ENCODE measurements around the gene SLC19A1. TPM values are rescaled to one million over a fixed set of nuclear protein-coding genes. Genes with fewer than 3 reads are reported as not detected.

SLC19A1 gene
- total RNA-seq, 1 experiment from 2014 or later, result 8.3 TPM

DNA sequence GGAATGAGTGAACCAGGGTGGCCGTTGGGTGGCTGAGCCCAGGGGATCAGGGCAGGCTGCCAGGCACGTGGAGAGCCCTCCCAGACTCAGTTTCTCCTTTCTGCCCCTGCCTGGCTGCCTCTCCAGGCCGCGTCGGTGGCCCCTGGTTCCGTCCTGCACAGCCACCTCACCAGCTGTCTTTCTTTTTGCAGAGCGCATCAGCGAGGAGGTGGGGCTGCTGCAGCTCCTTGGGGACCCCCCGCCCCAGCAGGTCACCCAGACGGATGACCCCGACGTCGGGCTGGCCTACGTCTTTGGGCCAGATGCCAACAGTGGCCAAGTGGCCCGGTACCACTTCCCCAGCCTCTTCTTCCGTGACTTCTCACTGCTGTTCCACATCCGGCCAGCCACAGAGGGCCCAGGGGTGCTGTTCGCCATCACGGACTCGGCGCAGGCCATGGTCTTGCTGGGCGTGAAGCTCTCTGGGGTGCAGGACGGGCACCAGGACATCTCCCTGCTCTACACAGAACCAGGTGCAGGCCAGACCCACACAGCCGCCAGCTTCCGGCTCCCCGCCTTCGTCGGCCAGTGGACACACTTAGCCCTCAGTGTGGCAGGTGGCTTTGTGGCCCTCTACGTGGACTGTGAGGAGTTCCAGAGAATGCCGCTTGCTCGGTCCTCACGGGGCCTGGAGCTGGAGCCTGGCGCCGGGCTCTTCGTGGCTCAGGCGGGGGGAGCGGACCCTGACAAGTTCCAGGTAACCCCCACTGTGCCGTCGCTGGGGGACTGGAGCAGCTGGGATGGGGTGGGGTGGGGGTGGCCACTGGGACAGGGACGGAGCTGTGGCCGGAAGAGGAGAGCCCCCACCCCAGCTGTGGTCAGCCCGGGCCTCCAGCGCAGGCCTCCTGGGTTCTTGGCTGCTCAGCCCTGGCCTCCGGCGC, 73.9 kb downstream of the SLC19A1 start:
- no peak for DNase-seq (ENCODE audit: low read depth)

DNA sequence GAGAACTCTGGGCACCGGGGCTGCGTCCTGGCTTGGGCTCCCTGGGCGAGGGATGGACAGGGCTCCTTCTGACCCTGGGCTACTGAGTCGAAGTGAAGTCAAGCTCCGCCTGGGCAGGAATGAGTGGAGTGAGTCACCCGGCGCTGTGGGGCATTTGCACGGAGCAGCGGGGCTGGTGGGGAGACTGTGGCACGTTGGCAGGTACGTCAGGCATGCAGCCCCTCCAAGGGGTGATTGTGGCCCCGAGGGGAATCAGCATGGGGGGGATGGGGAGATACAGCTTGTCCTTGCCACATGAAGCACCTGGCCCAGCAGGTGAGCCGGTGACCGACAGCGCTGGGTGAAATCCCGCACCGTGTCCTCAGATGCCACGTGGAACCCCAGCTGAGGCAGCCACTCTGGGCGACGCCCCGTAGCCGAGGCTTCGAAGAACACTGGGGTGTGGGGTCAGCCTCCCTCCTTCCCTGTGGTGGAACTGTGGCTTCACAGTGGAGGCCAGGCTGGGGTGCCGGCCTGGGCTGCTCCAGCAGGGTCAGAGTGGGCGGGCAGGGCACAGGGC, 74.9 kb downstream of the SLC19A1 start:
- DNase-seq (ENCODE audit: low read depth), result peak; percentile 71

DNA sequence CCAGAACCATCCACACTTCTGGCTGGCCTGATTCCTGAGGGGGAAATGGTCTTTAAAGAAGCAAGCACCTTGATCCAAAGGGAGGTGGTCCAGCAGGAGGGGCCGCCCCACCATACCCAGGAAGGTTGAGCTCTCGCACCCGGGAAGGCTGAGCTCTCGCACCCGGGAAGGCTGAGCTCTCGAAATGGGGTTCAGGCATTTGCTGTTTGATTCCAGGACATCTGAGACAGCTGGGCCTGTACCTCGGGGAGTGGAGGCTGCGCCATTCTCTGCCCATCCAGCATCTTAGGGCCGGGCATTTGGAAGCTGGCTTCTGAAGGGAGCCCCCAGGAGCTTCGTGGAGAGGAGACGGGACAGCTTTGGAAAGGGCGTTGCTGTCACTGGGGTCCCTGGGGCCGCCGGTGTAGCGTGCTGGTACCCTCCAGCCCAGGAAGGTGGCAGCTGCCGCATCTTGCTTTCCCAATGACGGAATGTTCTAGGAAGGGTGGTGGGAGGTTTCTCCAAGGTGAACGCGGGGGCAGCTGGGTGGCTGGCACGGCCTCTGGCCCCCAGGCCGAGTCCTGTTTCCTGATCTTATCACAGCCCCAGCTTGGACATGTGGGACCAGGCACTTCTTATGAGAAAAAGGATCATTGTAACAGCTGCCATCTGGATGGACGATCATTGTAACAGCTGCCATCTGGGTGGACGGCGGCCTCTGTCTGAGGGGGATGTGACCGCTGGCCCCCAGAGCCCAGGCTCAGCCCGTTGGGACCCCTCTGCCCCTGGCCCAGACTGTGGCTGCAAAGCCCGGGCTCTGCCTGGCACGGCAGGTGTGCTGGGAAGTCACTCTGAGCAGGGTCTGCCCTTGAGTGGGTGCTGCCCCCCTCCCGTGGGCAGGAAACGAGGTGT, 75.7 kb downstream of the SLC19A1 start:
- DNase-seq (ENCODE audit: low read depth), result peak; percentile 64

DNA sequence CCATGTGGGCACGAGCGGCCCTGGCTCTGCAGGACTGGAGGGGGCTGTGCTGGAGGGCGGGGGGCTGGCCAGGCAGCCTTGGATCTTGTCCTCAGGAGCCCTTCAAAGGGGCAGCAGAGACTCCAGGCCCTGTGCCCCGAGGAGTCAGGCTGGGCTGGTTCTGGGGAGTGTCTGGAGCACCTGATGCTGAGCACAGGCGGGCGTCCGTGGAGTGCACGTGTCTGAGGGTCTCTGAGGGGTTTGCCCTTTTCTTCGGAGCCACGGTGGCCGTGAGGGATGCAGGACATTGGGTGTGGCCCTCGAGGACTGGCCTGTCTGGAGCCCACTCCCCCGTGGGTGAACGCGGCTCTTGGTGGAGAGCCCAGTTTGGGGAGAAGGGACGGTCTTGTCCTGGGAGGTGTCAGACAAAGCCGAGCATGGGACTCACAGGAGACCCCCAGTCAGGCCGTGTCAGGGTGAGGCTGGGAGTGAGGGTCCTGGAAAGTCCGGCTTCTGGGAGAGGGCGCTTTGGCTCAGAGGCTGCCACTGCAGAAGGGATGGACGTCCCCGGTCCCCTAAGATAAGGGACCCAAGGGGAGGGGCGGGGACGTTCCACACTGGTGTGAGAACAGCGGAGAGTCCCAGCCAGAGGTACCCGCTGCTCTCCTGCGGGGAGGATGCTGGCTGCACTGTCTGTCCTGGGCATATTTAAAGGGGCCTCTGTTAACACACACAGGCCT, 76.5 kb downstream of the SLC19A1 start:
- DNase-seq (ENCODE audit: low read depth), result no peak

DNA sequence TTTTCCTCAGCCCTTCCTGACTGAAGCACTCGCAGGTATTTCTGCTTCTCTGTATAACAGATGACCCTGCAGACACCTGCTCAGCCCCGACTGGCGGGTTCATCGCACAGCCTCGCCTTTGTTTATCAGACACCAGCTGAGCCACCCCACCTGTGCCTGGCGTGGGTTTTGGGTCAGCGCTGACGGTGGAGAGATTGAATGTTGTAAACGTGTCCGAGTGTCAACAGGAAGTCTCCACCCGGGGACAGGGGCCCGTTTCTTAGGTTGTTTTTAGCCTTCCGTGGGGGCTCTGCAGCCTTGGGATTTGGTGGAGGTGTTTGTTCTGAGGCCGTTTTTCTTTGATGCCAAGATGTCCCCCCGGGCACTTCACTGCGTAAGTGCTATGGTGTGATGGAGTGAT, 77.1 kb downstream of the SLC19A1 start:
- no peak for DNase-seq (ENCODE audit: low read depth)

DNA sequence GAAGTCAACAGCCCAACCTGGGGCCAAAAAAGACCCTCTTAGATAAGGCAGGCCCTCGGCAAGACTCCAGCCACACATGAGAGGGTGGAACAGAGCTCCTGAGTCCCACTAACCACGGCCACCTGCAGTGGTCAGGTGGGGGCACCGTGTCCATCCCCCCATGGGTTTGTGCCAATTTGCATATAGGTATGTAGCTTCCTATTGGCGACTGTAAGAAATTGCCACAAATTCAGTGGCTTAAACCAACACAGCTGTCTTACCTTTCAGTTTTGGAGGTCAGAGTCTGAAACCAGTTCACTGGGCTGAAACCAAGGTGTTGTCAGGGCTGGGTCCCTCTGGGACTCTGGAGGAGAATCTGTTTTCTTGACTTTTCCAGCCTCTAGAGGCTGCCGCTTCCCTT, 77.9 kb downstream of the SLC19A1 start:
- DNase-seq (ENCODE audit: low read depth), result no peak

DNA sequence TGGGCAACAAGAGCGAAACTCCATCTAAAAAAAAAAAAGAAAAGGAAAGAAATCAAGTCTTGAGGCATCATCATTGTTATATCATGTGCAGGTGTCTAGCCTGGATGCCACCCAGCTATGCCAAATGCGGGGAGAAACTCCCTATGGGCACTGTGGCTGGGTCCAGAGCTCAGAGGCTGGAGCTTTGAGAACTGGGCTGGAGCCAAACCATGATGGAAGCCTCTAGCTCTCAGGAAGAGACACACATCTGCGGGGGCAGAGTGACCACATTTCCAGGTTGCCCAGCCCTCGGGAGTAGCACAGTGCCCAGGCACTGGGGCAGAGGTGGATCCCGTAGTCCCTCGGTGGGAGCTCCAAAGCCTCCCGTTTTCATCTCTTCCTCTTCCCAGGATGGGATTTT, 78.4 kb downstream of the SLC19A1 start:
- peak; percentile 27 for DNase-seq (ENCODE audit: low read depth)

DNA sequence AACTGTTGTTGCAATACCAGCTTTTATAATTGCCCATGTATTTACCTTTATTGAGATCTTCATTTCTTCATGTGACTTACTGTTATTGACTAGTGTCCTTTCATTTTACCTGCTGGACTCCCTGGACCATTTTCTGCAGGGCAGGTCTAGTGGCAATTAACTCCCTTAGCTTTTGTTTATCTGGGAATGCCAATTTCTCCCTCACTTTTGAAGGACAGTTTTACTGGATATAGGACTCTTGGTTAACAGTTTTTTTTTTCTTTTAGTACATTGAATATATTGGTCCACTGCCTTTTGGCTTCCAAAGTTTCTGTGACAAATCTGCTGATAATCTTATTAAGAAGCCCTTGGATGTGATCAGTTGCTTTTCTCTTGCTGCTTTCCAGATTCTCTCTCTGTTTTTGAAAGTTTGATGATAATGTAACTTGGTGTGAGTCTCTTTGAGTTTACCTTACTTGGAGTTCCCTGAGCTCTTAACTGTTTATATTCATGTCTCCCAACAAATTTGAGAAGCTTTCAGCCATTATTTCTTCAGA, 80.4 kb downstream of the SLC19A1 start:
- DNase-seq (ENCODE audit: low read depth), result no peak

DNA sequence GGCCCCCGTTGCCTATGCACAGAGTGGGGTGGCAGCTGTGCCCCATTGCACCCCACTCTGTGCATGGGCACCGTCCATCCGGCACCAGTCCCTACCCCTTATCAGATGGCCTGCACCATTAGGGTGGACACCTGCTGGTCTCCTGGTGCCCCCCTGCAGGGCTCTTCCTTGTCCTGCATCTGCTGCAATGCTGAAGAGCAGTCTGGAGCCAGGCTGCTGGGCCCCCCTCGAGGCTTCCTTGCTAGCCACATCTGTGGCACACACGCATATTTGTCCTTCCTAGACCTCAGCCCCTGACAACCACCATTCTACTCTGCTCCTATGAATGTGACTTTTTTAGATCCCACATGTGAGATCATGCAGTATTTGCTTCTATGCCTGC, 80.9 kb downstream of the SLC19A1 start:
- DNase-seq (ENCODE audit: low read depth), result peak; percentile 65

DNA sequence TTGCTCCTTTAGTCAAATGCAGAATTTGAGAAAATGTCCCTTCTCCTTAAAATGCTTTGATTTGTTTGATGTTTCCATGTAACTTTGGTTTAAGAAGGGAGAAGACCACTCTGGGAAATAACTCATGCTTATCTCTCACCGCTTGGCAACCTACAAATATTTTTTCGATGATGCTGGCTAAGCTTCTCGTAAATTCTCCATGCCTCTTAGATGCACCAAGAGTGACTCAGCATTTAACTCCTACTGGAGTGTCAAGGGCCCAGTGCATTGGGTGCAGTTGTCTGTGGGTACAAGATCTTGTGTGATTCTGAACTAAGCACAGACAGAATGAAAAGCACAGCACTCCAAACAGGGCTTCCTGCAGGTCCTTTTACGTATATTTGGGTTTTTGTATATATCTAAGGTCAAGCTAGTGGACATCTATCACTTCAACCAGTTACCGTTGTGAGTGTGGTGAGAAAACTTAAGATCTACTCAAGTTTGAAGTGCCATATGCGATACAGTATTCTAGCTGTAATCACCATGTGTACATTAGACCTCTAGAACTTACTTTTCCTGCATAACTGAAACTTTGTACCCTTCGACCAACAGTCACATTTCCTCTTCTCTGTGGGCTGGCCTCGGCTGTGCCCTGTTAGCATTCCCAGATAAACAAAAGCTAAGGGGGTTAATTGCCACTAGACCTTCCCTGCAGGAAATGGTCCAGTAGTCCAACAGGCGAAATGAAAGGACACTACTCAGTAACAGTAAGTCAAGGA, 81.5 kb downstream of the SLC19A1 start:
- DNase-seq (ENCODE audit: low read depth), result peak; percentile 89

DNA sequence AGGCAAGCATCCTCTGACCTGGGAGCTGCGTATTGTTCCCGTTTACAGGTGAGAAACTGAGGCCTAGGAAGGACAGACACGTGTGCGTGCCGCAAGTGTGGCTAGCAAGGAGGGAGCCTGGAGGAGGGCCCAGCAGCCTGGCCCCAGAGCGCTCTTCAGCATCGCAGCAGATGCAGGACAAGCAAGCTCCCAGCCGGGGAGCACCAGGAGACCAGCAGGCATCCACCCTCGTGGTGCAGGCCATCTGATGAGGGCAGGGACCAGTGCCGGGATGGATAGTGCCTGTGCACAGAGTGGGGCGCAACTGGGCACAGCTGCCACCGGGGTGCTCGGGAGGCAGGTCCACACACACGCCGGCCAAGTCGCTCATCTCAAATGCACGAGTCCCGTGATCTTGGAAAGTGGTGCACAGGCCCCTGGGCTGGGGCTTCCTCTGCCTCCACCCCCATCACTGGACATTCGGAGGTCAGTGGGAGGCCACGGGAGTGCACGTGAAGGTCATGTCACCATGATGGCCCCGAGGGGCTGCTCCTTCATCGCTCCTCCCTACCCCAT, 82.2 kb downstream of the SLC19A1 start:
- no peak for DNase-seq (ENCODE audit: low read depth)

DNA sequence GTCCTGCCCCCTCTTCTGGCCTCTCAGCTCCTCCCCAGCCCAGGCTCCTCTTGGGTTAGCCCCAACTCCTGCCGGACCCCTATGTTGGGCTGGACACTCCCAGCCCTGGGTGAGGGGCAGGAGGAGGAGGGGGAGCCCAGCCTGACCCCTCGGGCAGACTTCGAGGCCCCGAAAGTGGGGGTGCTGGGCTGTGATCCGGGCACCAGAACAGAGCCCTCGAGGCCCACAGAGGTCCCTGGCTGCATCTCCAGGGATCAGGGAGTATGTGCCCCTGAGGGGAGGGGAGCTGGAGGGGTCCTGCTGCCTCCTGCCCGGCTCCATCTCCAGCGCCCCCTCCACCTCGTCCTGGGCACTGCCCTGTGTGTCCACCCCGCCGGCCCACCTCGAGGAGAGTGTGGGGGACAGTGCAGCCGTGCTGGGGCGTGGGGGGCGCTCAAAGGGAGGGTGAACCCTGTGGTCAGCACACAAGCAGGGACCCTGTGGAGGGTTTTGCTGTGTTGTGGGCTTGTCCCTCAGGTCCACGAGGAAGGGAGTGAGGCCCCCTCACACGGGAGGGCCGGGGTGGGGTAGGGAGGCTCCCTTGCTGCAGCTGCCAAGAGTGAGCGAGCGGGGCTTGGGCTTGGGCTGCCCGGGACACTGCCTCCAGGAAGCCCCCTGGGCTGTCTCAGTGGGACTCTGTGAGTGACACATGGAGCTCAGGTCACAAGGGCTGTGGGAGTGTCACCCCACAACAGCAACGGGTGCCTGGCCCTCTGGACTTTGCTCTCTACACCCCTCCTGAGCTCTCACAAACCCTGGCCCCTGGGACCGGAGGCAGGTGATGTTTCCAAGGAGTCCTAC, 82.8 kb downstream of the SLC19A1 start:
- DNase-seq (ENCODE audit: low read depth), result no peak

DNA sequence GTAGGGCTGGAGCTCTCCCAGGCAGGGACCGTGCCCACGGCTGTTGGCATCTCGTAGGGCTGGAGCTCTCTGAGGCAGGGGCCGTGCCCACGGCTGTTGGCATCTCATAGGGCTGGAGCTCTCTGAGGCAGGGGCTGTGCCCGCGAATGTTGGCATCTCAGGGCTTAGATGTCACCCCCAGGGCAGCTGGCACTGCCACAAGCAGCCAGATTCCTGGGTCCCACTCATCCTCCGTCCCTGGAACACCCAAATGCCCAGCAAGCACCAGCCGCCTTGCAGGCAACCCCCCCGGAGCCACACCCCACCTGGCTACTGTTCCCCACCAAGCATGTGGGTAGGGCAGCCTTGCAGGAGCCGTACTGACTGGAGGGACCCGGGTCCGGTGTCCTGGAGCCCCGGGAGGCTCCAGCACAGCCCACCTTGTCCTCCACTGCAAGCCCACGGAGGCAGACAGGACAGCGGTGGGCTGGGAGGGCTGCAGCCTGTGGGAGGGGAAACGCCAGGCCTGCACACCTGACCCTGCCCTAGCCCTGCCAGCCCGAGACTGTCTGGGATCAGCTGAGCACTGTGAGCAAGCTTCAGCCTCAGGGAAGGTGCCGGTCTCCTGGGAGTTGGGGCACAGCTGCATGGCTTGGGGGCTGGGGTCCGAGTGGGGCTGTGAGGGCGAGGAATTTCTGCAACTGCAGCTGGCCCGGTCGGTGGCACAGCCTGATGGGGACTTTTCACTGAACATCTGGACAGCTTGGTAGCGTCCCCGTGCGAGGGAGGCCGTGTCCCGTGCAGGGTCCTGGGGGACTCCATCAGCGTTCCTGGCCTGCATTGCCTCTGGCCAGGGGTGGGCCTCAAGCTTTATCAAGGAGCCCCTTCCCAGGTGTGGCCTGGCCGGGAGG, 83.7 kb downstream of the SLC19A1 start:
- DNase-seq (ENCODE audit: low read depth), result no peak

DNA sequence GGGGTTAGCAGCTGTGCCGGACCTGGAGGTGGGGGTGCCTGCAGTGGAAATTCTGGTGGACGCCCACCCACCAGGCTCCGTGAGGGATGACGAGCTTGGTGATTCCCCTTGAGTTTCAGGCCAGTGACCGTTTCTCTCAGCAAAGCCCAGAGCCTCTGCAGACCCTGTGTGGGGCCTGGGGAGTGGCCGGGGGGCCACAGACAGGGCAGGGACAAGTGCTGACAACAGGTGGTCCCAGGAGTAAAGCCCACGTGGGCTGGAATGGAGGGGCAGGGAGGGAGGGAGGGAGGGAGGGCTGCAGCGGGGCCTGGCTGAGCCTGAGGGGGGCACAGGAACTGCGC, 84.4 kb downstream of the SLC19A1 start:
- DNase-seq (ENCODE audit: low read depth), result no peak

DNA sequence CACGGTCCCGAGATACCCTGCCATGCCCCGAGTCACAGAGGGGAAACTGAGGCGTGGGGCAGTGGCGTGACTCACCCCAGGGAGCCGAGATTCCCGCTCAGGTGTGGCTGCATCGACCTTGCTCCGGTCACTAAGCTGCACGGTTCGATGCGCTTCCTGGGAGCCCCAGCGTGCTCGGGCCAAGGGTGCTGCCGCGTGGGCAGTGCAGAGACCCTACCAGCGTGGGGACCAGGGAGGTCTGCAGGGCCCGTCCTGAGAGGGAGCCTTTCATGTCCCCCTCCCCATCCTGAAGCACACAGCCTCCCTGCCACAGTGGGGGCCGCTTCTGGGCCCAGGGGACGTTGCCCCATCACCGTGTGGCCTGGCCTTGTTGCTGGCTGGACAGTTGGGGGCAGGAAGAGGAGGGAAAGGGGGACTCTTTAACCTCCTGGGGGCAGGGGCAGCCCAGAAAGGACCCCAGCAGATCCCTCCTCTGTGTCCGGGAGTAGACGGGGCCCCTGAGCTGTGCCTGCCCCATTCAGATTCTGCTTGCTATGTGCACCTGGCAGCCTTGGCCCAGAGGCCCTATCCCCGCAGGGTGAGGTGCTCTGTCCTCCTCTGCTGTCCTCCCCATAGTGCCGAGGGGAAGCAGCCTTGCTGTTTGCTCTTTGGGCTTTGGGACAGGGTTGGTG, 84.9 kb downstream of the SLC19A1 start:
- DNase-seq (ENCODE audit: low read depth), result no peak

DNA sequence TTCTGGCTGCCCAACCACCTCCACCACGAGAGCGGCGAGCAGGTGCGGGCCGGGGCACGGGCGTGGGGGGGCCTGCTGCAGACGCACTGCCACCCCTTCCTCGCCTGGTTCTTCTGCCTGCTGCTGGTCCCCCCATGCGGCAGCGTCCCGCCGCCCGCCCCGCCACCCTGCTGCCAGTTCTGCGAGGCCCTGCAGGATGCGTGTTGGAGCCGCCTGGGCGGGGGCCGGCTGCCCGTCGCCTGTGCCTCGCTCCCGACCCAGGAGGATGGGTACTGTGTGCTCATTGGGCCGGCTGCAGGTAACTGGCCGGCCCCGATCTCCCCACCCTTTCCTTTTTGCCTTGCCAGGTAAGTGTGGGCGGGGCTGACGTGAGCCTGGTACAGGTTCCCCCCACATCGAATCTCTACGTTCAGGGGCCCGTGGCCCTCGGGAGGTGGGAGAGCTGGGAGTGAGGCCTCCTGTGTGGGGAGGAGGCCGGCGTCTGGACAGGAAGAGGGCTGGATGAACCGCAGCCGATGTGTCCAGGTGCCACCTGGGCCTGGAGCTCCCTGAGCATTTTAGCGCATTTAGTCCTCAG, 85.6 kb downstream of the SLC19A1 start:
- no peak for DNase-seq (ENCODE audit: low read depth)
